Peyer's patch (tissue), 4 donors: ENCODE results near the gene HMGCR.

Experiments
- POLR2A ChIP-seq, 2 donors: fragments of 450-650 bp; IDR thresholded peaks; one replicate each; pipeline ENCODE4 v1.5.1; 2017; ENCODE audit warnings: antibody characterized with exemption in 2 of 2, mild to moderate bottlenecking in 2 of 2, moderate library complexity in 2 of 2
- TF ChIP-seq, protein P1 (sequence below), 6 experiments: fragments of 450-650 bp in 4 of 6; fragments of 200-600 bp in 2 of 6; sonication (generic) in 1 of 6; IDR thresholded peaks; one replicate each; pipeline ENCODE4 v1.5.1; 2017 to 2019; ENCODE audit warnings: antibody characterized with exemption in 6 of 6, mild to moderate bottlenecking in 3 of 6, moderate library complexity in 1 of 6

GRCh38 chr5:75341934-75342333 is 4.9 kb downstream of the HMGCR start:
- no peak for TF ChIP-seq POLR2A (IDR thresholded peaks at IDR 0.05)
- TF ChIP-seq, protein P1, sequence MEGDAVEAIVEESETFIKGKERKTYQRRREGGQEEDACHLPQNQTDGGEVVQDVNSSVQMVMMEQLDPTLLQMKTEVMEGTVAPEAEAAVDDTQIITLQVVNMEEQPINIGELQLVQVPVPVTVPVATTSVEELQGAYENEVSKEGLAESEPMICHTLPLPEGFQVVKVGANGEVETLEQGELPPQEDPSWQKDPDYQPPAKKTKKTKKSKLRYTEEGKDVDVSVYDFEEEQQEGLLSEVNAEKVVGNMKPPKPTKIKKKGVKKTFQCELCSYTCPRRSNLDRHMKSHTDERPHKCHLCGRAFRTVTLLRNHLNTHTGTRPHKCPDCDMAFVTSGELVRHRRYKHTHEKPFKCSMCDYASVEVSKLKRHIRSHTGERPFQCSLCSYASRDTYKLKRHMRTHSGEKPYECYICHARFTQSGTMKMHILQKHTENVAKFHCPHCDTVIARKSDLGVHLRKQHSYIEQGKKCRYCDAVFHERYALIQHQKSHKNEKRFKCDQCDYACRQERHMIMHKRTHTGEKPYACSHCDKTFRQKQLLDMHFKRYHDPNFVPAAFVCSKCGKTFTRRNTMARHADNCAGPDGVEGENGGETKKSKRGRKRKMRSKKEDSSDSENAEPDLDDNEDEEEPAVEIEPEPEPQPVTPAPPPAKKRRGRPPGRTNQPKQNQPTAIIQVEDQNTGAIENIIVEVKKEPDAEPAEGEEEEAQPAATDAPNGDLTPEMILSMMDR (IDR thresholded peaks at IDR 0.05): no peak
